OCI-LY3 (cell line): ENCODE results near the gene ARHGAP21.

Source experiments
- H2AFZ ChIP-seq: fragments of 200-600, 300-600 bp; shearing (Covaris generic); 2 replicates; pipeline ENCODE4 v1.6.0; 2014; ENCODE audit warnings: antibody characterized with exemption, low read depth, low read length
- H3K27ac ChIP-seq: fragments of 200-600, 300-600 bp; sonication (generic); 2 replicates; pipeline ENCODE4 v1.5.1; 2014; ENCODE audit warnings: mild to moderate bottlenecking, low read length, moderate library complexity, mixed read lengths
- H3K27me3 ChIP-seq: fragments of 200-600, 300-600 bp; sonication (generic); 2 replicates; pipeline ENCODE4 v1.6.1; 2014; ENCODE audit warnings: low read depth, low read length, mixed read lengths
- H3K36me3 ChIP-seq: fragments of 200-600, 300-600 bp; sonication (generic); replicated peaks from 2 replicates; pipeline ENCODE3; 2014; ENCODE audit warnings: low read depth, low read length, mixed read lengths
- H3K4me1 ChIP-seq: fragments of 300-600, 200-600 bp; sonication (generic); 2 replicates; pipeline ENCODE4 v1.6.1; 2014; ENCODE audit warnings: low read length, mixed read lengths
- H3K4me2 ChIP-seq: fragments of 200-600, 300-600 bp; sonication (generic); 2 replicates; pipeline ENCODE4 v1.6.1; 2014; ENCODE audit warnings: low read length, mixed read lengths
- H3K4me3 ChIP-seq: fragments of 300-600, 200-600 bp; sonication (generic); 2 replicates; pipeline ENCODE4 v1.5.1; 2014; ENCODE audit warnings: antibody characterized with exemption, mild to moderate bottlenecking, low read length, moderate library complexity
- H3K79me2 ChIP-seq: fragments of 300-600, 200-600 bp; shearing (Covaris generic); 2 replicates; pipeline ENCODE4 v1.6.1; 2014; ENCODE audit warnings: mild to moderate bottlenecking, low read length, mixed read lengths
- H3K9ac ChIP-seq: fragments of 300-600, 200-600 bp; shearing (Covaris generic); 2 replicates; pipeline ENCODE4 v1.6.0; 2014; ENCODE audit warnings: mild to moderate bottlenecking, low read length, moderate library complexity
- H3K9me3 ChIP-seq: fragments of 200-600, 300-600 bp; shearing (Covaris generic); 2 replicates; pipeline ENCODE4 v1.6.1; 2014; ENCODE audit warnings: low read length, mixed read lengths; ENCODE audit not compliant: insufficient read depth
- H4K20me1 ChIP-seq: fragments of 200-600, 300-600 bp; sonication (generic); 2 replicates; pipeline ENCODE4 v1.6.1; 2016; ENCODE audit warnings: low read length, mixed read lengths; ENCODE audit not compliant: insufficient read depth
- CTCF ChIP-seq: fragments of 200-600, 300-600 bp; sonication (generic); IDR thresholded peaks from 2 replicates; pipeline ENCODE4 v1.5.1; 2014; ENCODE audit warnings: antibody characterized with exemption, low read length, low read depth
- EZH2phosphoT487 ChIP-seq: fragments of 200-600 bp; shearing (Covaris generic); IDR thresholded peaks from 2 replicates; pipeline ENCODE4 v1.6.1; 2018; ENCODE audit warnings: antibody characterized with exemption, mixed run types, low read depth

The ARHGAP21 gene

GRCh38 chr10:24680647-24681524 is 42.8 kb downstream of the ARHGAP21 start:
- Histone ChIP-seq H3K27me3 (no peaks in the 10 kb centered on the region), H3K36me3 (no peaks in the 10 kb centered on the region), H2AFZ (no peak overlapping the region), H3K9ac (no peak overlapping the region), H3K27ac (no peak overlapping the region), H3K4me3 (no peak overlapping the region), H3K79me2 (no peaks in the 10 kb centered on the region), H3K4me1 (0 out of 2 replicates have a peak, but pooled peaks cover 4% of the 10 kb centered on the region), H3K9me3 (no peaks in the 10 kb centered on the region), H3K4me2 (no peak overlapping the region), H4K20me1 (no peaks in the 10 kb centered on the region)
- TF ChIP-seq CTCF (no peak), EZH2phosphoT487 (no peak)

GRCh38 chr10:24678757-24679156 is 44.9 kb downstream of the ARHGAP21 start:
- no peaks in the 10 kb centered on the region for H3K27me3 ChIP-seq
- no peaks in the 10 kb centered on the region for H4K20me1 ChIP-seq
- H3K4me1 ChIP-seq, result 0 out of 2 replicates have a peak, but pooled peaks cover 4% of the 10 kb centered on the region
- H3K79me2 ChIP-seq, result no peaks in the 10 kb centered on the region
- H3K27ac ChIP-seq, result no peak overlapping the region
- no peak overlapping the region for H2AFZ ChIP-seq
- H3K36me3 ChIP-seq, result no peaks in the 10 kb centered on the region
- TF ChIP-seq CTCF (no peak), EZH2phosphoT487 (no peak)
- no peak overlapping the region for H3K9ac ChIP-seq
- H3K4me2 ChIP-seq, result no peak overlapping the region
- no peak overlapping the region for H3K4me3 ChIP-seq
- H3K9me3 ChIP-seq, result no peaks in the 10 kb centered on the region

GRCh38 chr10:24674892-24675632 is 48.6 kb downstream of the ARHGAP21 start:
- Histone ChIP-seq H2AFZ (no peak overlapping the region), H3K27me3 (no peaks in the 10 kb centered on the region), H3K27ac (no peak overlapping the region), H3K36me3 (no peaks in the 10 kb centered on the region), H3K4me3 (no peak overlapping the region), H3K9me3 (no peaks in the 10 kb centered on the region), H3K9ac (no peak overlapping the region), H3K4me2 (no peak overlapping the region), H3K79me2 (no peaks in the 10 kb centered on the region), H3K4me1 (no peaks in the 10 kb centered on the region), H4K20me1 (no peaks in the 10 kb centered on the region)
- TF ChIP-seq CTCF (no peak), EZH2phosphoT487 (no peak)
